GM18907 (cell line): Measurements from ENCODE around the gene CALD1.

Source experiments
- ATAC-seq: cut with Tn5 transposase; IDR thresholded peaks from one replicate; pipeline ENCODE4 v1.9.1; 2021; ENCODE audit warnings: mild to moderate bottlenecking, moderate library complexity; ENCODE audit not compliant: unreplicated experiment

The CALD1 gene

DNA sequence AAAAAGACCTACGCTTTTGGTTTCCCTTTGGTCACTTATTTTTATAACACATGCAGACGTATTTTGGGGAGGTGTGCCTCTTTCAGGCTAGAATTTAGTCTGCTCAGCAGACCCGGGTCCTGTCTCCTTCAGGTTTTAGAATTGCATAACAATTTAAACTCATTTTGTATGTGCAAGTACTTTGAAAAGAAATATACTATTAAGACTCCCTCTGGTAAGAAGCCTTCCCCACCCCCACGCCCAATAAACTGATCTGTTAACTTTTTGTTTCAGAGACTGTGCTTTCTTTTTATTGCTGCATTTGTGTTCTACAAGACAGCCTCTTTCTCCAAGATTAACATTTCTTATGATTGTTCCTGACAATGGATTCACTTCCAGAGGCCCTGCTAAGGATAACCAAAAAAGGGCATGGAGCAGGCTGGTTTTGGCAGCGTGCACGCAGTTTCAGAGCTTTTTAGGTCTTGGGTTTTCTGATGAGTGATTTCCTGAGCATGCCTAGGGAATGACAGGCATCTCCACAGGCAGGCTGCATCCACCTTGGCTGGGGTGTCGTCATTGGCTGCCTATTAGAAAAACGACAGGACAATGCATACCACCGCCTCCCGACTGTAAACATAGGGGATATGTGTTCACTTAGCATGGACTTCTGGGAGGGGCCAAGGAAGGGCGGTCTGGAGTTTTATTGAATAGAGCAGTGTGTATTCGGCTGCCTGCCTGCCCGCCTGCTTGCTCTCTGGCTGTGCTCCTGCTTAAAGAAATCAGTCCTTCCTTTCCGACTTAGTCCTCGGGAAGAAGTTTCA lies at the start of gene CALD1:
CALD1 (plus strand) TSS at position 694 of the 800 bp plus-strand sequence. CDS start 88,100 bp downstream, outside the sequence.
- no peak for ATAC-seq

GRCh38 chr7:134729895-134730294 lies 49.5 kb upstream of the CALD1 start:
- no peak for ATAC-seq

- ATAC-seq: no peak
Observed at GRCh38 chr7:134730411-134730829, 49.0 kb upstream of the CALD1 start.

DNA sequence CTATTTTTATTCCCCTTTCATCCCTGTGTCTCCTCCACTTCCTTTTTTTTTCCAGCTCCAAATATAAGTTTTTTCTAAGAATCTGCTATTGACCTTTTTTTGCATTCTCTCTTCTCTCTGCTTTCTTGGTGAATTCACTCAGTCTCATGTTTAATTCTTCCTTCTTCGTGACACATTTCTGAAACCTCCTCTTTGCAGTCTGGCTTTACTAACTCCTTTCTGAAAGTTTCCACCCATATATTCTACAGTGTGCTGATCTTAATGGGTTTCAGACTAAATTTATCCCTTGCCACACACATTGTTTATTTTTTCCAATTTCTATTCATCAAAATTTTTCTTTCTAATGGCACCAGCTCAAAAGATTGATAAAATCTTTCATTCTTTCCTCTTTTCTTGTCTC lies 47.8 kb upstream of the CALD1 start:
- no peak for ATAC-seq

GRCh38 chr7:134732728-134733127 lies 46.7 kb upstream of the CALD1 start:
- no peak for ATAC-seq

- no peak for ATAC-seq
Observed at GRCh38 chr7:134736381-134736780, 43.1 kb upstream of the CALD1 start.

- ATAC-seq: no peak
Observed at GRCh38 chr7:134737566-134738345, 41.7 kb upstream of the CALD1 start.

GRCh38 chr7:134739362-134739761 lies 40.1 kb upstream of the CALD1 start:
- no peak for ATAC-seq

DNA sequence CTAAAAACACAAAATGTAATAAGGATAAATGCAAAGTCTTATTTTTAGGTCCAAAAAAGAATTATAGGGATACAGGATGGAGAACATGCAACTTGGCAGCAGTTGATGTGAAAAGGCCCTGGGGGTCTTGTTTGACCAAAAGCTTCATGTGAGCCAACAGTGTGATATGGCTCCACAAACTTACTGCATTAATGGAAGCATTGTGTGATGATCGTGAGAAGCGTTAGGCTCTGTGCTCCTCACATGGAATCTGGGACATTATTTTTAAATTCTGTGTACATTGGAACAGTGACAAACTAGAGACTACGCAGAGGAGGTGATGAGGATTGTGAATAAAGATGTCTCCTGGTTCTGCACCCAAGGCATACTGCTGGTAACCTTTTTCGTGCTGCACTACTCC lies 39.1 kb upstream of the CALD1 start:
- no peak for ATAC-seq

- no peak for ATAC-seq
Observed at GRCh38 chr7:134741907-134742635, 37.4 kb upstream of the CALD1 start.

DNA sequence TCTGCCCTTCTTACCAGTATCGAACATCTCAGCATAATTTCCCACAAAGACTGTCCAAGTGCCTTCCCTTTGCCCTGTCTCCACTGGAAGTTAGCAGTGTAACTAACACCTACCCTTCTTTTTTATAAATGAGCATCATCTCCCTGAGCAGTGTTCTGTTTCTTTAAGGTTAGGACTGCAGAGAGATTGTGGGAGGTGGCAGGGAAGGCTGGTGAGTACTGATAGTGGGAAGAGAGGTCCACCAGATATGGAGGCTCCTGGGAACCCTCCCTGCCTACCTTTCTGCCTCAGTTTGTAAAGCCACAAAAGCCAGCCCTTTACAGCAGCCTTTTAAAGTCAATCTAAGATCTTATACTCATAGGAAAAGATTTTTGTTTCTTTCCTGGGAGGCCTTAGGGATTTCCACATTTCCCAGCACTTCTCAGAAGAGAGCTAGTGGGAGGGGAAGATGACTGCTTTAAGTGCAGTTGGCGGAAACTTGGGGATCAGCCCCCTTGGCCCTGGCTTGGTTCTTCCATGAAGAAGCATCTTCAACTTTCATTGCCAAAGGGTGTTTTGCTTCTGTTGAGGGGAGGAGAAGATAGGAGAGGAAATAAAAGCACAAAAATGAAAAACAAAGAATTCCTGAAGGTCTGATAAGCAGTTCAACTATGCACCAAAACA lies 36.6 kb upstream of the CALD1 start:
- no peak for ATAC-seq

GRCh38 chr7:134744569-134744968 lies 34.9 kb upstream of the CALD1 start:
- no peak for ATAC-seq

DNA sequence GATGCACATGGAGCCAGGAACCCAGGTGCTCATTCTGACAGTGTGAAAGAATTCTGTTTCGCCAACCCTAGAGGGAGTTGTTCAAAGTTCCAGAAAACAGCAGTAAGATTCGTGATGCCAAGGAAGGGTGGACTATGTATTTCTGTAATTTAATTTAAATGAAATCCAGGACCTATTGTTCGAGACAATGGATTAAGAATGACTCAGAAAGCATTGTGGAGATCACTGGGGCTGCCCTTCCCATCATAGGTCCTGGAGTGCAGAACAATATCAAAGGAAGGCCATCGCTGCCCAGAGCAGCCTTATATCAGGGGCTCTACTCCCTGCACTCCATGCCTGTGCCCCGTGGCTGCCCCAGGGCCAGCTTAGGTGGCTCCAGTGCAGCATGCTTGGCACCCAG lies 32.1 kb upstream of the CALD1 start:
- ATAC-seq: no peak

- no peak for ATAC-seq
Observed at GRCh38 chr7:134750083-134751062, 29.1 kb upstream of the CALD1 start.

GRCh38 chr7:134752006-134752760 lies 27.3 kb upstream of the CALD1 start:
- no peak for ATAC-seq

DNA sequence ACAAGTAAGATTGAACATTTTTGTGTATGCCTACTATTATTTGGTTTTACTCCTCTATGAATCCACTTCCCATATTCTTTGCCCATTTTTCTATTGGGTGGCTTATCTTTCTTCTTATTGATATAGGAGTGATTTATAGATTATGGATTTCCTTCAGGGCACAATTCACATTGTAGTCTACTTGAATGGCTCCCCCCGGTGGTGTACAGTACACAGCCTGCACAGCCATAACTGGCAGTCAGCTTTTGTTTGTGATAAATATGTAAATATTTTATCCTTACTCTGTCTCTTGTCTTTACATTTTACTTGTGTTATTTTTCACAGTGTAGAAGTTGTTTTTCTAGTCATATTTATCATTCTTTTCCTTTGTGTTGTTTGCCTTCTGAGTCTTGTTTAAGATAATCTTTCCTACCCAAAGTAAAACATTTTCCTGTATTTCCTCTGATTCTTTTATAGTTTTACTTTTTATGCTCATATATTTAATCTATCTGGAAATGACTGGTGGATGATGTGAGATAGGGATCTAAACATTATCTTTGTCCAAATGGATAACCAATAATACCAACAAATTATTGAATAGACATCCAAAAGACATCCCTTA lies 23.9 kb upstream of the CALD1 start:
- no peak for ATAC-seq

DNA sequence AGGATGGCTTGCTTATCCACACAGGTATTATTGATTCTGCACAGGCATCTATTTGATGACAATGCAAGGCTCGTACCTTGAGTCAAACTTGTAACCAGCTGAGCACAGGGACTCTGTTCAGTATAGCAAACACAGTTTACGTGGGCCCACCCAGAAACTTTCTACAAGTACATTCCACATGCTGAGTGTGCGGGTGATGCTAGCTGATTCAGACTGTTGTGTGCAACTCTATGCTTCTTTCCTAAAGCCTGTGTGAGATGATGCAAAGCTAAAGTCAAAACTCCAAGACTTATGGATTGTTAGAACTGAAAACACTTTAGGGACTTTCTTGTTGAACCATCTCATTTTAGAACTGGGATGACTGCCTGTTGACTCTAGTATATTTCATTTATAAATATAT lies 21.5 kb upstream of the CALD1 start:
- ATAC-seq: no peak

DNA sequence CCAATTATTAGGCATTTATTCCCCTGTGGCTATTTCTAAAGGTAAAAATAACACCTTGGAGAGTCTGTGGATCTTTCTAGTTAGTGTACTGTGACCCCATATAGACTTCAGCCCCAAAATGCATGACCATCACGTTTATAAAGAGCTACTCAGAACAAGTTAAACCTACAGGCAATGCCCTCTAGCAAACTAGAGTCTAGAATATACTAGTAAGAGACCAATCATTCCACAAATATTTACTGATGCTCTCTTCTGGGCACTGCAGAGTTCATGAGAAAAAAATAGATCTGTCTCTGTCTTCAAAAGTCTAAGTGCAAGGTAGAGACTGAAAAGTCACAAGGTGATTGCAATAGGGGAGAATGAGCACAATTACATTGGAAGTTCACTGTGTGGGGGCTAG lies 20.5 kb upstream of the CALD1 start:
- no peak for ATAC-seq

DNA sequence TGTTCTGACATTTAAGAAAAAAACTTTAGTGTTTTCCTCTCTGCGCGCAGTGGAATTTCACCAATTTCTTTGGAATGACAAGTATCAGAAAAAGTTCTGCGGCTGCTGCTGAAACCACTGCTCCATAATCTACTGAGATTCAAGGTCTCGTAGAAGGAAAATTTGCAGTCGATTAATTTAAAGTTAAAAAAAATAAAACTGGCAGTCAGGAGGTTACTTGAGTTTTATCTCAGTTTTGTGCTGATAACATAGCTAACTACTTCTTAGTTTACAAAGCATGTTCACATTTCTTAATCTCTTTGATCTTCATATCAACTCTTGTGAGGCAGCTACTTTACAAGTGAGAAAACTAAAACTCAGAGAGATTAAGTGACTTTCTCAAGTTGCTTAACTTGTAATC lies 18.2 kb upstream of the CALD1 start:
- no peak for ATAC-seq
